HG03159 (cell line): ENCODE results near the gene COX7A2.

Source experiments
- ATAC-seq: cut with Tn5 transposase; IDR thresholded peaks from one replicate; pipeline ENCODE4 v1.9.1; 2021; ENCODE audit warnings: mild to moderate bottlenecking, moderate library complexity; ENCODE audit not compliant: unreplicated experiment

The COX7A2 gene

DNA sequence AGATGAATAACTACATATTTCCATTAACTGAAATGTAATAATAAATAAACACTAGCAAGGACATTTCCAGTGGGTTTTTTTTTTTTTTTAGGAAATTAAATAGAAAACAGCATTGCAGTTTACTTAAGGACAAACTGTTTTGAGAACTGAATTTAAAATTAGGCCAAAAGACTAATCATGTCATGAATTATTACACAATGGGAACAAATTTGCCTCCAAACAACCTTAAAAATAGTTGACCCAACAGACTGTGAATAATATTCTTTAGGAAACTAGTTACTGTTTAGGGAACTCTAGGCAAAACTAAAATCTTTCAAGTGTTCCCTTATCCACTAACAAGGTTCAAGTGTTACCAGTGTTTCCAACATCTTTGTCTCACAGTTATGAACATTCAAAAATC lies 21.3 kb downstream of the COX7A2 start:
- ATAC-seq: no peak

DNA sequence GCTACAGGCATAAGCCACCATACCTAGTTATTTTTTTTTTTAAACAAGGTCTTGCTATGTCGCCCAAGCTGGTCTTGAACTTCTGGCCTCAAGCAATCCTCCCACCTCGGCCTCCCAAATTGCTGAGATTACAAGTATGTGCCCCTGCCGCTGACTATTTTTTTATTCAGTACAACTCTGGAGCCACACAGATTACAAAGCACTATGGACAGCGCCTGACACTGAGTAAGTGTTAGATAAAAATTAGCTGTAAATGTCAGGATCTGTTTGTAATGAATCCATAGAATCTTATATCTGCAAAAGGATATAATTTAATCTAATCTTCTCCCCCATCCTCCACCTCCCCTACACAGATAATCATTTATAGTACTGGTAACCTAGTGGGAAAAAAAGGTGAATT lies 22.5 kb downstream of the COX7A2 start:
- no peak for ATAC-seq

DNA sequence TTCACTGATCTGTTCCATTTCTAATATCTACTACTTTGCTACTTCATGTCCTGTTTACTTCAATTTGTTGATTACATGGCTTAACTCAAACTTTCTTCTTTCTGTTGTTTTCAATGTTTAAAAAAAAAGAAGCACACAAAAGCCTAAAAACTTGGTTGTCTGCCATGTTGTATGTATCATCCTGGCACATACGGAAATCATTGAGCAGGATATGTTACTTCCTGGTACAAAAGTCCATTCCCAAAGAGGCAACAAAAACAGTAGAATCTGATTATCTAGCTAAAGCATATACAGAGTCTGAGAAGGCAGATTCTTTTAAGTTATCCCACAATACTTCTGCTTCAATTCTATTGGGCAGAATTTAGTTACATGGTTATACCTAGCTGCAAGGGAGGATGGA lies 23.2 kb downstream of the COX7A2 start:
- ATAC-seq: no peak

DNA sequence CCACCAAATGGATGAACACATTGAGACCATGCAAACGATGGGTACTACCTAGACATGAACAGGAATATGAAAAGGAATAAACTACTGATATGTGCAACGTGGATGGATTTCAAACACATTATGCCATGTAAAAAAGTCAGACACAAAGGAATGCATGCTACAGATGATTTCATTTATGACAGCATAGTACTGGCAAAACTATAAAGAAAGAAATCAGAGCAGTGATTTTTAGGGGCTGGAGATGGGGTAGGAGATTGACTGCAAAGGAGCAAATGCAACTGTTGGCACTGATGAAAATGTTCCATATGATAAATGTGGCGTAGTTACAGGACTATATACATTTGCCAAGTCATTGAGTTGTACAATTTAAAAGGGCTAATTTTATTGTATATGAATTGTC lies 24.3 kb downstream of the COX7A2 start:
- no peak for ATAC-seq

DNA sequence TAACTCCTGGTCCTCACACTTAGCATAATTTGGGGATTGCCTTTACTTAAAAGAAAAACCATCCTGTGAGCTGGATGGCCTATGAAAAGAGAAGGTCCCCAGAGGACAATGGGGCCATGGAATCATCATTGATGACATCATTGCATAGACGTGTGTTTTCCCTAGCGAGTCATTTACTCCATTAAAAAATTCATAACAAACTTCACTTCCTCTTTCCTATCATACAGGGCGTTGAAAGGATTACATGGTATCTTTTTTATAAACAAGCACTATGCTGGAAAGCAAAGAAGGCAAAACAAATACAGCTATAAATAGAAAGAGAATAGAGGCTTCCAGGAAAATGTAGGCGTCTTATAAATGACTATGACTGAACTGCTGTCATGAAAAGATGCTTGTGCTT lies 26.4 kb downstream of the COX7A2 start:
- no peak for ATAC-seq

DNA sequence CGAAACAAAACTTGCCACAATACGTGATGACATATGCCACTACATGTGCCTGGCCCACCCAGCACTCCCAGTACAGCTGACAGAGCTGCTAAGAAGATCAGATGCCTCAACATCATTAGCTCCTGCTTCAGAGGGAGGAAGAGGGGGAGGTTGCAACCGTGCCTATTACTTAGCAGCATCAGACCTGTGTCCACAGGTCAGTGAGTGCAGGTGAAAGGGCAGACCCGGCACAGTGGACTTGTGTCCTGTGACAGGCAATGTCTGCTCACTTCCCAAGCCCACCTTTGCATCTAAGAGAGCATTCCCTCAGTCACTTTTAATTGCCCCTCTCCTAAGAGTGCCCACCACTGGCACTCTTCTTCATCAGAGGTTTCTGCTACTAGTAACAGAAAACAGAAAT lies 28.3 kb downstream of the COX7A2 start:
- ATAC-seq: no peak

DNA sequence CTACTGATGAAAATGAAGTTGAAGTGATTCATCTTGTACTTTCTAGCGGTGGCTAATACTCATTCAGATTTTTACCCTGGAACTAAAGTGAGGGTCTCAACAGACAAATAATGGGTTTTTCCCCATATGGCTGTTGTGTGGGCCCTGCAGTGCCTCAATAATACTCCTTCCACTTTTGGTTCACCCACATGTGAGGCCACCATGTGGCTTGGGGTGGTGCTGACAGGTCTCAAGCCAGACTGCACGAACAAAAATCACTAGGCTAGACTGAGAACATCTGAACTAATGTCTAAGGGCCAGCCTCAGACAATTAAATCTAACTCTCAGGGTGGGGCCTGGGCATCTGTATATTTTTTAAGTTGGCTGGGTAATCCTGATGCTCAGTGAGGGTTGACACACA lies 29.9 kb downstream of the COX7A2 start:
- ATAC-seq: peak; percentile 43

DNA sequence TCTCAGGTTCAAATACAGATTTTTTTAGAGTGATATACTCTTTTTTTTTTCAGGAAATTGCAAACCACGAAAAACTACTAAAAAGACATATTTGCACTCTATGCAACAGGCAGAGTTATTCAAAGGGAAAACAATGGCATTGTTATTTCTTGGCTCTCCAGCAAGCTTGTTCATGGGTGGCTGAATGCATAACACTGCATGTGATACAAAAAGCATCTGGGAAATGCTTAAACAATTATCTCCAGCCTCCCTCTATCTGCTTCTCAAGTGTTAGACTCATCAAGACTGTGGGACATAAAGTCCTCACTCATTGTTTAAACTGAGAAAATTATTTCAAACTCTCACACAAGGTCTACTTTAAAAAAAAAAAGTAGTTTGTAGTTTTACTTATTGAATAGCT lies 30.5 kb downstream of the COX7A2 start:
- ATAC-seq: no peak

DNA sequence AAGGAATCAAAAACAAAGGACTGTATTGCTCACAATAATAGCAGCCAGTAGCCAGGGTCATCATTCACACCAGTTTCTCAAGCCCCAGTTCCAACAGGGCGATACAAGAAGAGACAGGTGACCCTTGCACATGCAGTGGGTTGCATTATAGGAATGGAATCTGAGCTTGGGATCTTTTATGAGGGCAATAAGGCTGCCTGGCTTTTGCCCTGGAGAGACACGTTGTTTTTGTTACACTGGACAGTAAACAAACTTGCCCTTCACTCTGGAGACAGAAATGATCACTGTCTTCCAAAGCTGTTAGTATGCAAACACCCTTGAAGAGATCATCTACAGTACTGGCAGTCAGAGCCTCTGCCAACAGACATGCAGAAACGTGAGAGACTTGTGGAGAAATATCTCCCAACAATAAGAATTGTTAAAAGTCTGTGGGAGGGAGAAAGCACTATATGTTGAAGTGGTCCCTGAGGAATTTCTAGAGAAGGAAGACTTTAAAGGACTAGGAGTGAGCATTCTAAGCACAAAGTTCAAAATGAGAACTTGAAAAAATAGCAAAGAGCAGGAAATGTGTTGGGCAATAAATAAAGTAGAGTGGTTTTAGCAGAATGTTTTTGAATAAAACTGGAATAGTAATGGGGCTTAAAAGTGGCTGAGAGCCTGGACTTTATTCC lies 31.5 kb downstream of the COX7A2 start:
- ATAC-seq: no peak

DNA sequence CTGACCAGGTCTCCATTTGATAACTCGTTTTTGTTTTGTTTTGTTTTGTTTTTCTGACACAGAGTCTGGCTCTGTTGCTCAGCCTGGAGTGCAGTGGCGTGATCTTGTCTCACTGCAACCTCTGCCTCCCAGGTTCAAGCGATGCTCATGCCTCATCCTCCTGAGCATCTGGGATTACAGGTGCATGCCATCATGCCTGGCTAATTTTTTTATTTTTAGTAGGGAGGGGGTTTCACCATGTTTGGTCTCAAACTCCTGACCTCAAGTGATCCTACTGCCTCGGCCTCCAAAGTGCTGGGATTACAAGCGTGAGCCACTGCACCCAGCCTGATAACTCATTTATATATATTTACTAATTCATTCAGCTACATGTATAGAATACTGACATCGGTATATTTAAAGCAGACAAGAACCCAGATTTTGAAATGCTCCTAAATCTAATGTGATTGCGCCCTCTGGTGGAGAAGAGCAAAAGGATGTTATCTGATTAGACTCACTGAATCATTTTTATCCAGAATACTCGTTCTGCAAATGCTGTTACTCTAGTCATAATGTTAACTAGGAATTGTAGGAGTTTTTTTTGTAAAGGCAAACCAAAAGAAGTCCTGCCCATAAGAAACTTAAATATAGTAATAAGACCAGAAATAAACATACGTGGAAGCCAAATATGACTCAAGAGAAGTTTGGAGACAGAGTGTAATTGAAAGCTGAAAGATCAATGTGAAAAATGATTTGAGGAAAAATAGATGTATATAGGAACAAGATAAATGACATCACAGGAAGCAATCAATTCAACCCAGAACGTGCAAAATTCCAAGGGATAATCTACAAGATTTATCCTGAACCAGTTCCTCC lies 32.5 kb downstream of the COX7A2 start:
- no peak for ATAC-seq

DNA sequence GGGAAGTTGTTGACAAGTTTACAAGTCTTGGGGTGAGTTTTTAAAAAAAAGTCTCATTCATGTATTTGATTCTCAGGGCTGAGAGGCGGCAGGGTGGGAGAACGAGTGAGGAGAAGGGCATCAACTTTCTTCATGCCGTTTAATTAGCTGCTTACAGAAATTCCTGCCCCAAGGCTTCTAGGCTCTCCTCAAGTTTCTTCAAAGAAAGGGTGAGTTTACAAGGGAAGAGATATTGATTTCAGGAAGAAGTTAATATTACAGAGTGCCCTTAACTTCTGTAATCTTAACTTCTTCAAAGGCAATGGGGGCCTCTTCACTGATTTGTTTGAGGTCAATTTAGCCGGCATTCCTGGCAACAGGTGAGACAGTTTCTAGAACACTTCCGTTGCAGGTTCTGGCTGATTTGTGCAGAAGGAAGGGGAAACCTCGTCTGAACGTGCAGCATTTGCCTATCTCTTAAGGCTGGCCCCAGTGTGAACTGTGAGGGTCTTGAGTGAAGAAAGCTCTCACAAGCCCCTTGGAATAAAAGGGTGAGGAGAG lies 34.3 kb downstream of the COX7A2 start:
- no peak for ATAC-seq

DNA sequence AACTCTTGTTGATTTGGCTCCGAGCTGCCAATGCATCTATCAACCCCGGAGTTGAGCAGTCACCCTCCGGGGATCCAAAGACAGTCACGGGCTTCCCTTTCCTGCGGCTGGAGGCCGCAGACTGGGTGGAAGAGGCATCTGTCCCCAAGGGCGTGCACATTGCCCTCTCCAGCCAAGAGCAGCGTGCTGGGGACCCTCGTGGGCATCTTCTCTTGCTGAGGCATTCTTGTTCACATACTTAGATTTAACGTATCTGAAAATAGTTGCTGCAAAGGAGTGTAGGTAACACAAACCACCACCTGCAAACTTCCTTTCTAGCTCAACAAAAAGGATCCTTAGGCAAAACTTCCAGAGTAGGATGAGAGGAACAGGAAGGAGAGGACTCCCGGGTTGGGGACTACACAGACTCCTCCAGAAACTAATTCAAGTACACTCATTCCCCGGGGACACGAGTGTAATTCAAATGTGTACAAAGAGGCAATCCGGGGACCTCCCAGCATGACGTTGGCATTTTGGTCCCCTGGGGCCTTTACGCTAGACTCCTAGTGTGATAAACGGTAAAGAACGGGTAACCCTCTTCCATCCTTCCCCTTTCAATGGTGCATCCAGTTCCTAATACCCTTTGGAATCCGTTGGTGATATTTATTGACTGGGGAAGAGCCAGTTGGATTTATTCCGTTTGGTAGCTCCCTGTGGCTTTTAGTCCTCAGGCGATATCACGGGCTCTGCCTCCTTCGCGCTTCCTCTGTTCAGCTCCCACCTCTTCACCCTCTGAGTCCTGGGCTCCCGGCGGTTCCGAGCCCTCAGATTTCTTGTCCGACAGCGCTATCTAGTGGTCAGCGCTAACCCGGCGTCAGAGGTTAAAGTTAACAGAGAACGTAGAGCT lies 35.1 kb downstream of the COX7A2 start:
- peak; percentile 69 for ATAC-seq

DNA sequence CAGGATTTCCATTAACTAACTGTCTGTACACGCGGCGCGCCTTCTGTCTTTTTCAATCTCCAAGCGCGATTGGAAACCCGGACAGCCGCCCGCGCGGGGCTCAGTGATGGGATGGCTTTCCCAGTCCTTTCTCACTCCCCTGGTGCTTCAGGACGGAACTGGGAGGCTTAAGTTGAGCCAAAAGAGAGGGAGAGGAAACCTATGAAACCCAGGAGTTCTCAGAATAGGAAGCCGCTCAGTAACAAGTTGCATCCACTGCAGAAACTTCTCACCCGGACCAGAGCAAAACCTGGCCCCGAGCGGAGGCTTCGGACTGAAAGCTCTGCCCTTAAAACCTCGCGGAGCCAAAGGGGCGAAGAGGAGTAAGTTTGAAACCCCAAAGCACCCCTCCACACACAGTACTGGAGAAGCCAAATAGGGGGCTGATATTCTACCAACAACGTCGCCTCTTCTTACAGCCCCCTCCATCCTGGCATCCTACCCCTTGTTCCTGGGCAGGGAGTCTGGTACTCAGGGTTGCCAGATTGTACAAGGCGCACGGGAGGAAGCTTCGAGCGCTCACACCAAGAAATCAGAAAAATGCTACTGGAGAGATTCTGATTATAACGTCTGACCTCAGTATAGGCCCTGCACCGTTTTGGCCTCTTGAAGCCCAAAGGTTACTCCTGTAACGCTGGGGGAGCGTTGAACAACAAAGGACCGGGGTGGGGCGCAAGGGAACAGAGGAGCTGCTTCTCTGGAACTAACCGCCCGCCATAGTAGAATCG lies 36.8 kb downstream of the COX7A2 start:
- ATAC-seq: no peak

DNA sequence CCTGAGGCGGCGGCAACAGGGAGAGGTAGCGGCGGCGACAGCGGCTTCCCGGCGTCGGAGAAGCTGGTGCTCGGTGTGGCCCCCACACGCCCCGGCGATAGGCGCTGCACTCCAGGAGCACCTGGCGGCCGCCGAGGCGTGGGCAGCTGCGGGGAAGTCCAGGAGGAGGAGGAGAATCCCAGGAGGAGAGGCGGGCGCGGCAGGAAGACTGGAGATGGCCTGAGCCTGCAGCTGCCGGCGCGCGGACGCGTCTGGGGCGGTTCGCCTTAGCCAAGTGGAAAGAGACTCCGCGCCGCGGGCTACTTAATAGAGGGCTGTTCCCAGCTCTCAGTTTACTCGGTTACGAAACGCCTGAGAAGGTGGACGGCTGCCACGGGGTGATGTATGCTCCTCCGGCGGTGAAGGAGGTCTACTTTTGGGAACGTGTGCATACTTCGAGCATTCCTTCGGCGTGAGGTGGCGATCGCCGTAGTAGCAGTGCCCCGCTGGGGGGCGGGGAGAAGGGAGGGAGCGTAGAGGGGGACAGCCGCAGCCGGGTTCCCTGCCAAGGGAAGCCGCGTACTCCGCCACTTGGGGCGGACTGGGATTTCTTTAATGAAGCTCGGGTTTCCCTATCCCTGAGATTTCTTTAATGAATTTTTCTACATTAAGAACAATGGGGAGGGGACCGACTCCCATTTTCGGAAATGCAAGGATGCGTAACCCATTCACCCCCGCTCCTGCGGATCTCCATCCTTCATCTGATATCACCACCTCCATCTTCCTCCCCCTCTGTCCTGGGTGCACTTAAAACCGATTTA lies 37.6 kb downstream of the COX7A2 start, which contains the start of gene COL12A1:
COL12A1 (minus strand) TSS at position 278 of the 800 bp plus-strand sequence. CDS start 3,261 bp downstream, outside the sequence.
- no peak for ATAC-seq

DNA sequence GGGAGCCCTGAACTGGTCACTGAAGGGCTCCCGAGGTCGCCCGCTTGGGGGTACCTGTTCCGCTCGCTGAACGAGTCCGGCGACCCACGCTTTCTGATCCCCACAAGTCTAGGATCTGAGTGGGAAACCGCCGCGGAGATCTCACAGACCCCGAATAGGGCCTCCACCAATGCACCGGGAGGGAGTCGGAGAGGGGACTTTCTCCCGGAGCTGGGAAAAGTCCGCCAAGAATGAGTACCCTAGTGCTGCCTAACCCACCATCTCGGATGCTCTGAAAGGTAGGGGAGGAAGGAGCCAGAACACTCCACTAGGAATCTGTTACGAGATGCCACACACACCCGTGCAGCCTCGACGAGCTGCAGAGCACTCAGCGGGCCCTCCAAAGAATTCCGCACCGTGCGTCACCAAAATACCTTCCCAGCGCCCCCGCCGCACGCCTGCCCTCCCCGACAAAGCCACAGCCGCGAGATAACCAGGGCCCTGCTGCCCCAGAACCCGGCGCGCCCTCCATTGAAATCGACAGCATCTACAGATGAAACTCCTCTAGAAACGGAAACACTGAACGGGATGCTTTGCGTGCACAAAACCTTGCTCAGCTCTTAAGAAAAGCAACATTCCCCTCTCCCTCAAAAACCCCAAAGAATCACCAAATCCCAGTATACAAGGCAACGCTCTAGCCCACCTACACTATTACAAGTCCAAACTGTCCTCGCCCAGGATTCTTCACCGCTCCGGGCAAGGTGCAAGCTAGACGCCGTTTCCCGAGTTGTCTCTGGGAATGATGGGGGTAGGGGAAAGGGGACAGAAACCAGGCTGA lies 38.4 kb downstream of the COX7A2 start:
- no peak for ATAC-seq

DNA sequence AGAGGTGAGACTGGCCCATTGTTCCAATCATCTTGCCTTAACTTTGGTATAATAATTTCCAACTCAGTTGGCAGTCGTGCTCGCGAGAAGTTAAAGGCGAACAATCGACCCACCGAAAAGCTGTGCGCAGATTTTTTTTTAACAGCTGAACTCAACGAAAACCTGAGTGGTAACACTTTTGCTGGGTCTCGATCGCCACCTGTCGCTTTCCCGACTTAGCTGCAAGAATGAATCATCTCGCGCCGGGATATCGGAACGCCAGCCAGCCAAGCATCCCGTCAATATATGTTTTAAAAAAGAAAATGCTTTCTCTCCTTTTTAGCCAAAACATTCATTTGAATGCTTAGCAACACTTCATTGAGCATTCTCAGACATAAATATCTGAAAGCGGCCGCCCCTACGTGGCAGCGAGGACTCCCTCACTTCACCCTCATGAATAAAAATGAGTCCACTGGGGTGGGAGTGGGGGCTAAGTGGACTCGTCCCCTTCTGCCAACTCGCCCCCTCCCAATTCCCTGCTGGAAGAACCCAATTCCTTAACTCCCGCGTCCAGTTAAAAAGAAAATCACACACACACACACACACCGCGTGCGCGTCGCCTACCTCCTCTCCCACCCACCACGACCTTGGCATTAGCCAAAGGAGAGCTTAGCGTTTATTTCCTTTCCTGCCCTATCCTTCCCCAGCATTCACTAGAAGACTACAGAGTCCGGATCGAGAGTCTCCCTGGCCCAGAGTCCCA lies 39.2 kb downstream of the COX7A2 start:
- no peak for ATAC-seq

DNA sequence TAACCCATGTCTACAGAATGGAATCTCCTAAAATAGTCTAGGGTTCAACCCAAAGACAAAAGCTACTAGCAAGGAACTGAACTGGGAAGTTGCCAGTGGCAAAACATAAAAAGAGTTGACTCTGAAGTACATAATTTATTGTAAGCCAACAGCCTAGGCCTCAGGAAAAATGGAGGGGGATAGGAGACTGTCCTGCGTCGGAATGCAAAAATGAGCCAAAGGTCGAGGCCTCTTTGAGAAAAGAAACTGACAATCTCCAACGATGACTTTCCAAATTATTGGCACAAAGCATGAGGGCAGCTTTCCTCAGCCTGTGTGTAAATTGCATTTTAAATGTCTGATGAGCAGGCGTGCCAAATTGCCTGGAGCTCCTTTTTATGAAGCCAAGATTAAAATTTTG lies 39.9 kb downstream of the COX7A2 start:
- ATAC-seq: no peak

DNA sequence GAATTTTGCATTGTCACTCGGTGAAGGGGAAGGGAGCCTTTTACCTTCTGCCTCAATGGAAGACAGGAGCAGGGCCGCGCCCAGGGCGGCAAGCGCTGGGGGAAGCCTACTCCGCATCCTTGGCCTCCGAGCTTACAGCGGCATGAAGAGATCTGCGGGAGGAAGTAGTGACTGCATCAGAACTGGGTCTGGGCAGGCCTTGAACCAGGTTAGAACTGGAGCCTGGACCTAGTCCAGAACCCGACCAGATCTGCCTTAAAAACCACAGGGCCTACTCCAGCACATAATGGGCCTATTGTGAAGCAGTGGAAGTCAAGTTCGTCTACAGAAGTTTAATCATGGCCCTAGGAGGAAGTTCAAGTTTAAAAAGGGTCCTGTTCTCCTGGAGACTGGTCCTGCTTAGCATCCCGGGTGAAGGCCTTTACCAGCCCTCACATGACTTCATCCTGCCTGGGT lies 40.9 kb downstream of the COX7A2 start:
- no peak for ATAC-seq
